Measurements from ENCODE around the gene SPOP.

The SPOP gene

DNA sequence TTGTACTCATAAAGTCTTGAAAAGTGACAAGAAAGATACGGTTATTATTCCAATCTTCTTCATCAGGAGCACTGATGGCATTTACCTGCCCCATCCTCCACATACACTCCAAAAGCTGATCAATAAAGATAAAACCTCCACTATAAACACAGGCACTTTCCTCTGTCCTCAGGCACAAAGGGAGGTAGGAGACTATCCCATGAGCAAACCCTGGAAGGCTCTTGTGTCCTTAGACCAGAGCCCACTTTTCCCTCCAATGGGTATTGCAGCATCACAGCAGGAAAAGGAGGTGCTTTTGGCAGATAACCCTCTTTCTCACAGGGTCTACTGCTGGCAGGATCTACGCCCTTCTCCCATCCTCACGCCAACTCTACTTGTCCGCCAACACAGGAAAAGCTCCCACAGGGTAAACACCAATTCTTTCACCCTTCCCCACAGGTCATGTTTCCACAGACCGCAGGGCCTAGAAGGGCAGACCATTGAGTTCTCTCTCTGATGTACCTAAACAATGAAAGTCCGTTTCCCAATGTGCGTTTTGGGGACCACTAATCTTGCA lies 73.5 kb downstream of the SPOP start:
- ChIA-PET POLR2A (no interaction called here), CTCF (interaction anchor here (1.2 kb wide), 2 partner anchors 14 to 46 kb away, joined by 3 read pairs; no protein-coding TSS in a partner anchor)
- Histone ChIP-seq H3K36me3 (ENCODE audit: control insufficient read depth in 2 of 2, insufficient read depth in 1 of 2, low read length in 2 of 2) (peaks cover 36 to 91% of the 10 kb centered on the region in 2 experiments), H3K9me3 (ENCODE audit: control insufficient read depth, insufficient read depth, low read depth, low read length) (no peaks in the 10 kb centered on the region), H3K4me1 (ENCODE audit: control insufficient read depth, insufficient read depth, low read length) (no peaks in the 10 kb centered on the region), H3K4me3 (ENCODE audit: low read depth, low read length) (no peak overlapping the region), H3K27ac (ENCODE audit: extremely low read depth, low read depth, low read length) (no peak overlapping the region)
- no peak for TF ChIP-seq ZNF560 (tag by site-specific recombination; IDR thresholded peaks at IDR 0.05; ENCODE audit: borderline replicate concordance)
- TF ChIP-seq ZNF529 (tag by site-specific recombination; IDR thresholded peaks at IDR 0.05; ENCODE audit: insufficient replicate concordance), result no peak
- TF ChIP-seq, protein P1, sequence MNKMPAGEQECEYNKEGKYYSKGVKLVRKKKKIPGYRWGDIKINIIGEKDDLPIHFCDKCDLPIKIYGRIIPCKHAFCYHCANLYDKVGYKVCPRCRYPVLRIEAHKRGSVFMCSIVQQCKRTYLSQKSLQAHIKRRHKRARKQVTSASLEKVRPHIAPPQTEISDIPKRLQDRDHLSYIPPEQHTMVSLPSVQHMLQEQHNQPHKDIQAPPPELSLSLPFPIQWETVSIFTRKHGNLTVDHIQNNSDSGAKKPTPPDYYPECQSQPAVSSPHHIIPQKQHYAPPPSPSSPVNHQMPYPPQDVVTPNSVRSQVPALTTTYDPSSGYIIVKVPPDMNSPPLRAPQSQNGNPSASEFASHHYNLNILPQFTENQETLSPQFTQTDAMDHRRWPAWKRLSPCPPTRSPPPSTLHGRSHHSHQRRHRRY (tag by site-specific recombination; IDR thresholded peaks at IDR 0.05), result no peak
- TF ChIP-seq ZNF785 (tag by site-specific recombination; IDR thresholded peaks at IDR 0.05), result no peak
- TF ChIP-seq BCL11A (tag by site-specific recombination; IDR thresholded peaks at IDR 0.05; ENCODE audit: low read depth), result no peak
- TF ChIP-seq ZNF394 (tag by site-specific recombination; IDR thresholded peaks at IDR 0.05; ENCODE audit: borderline replicate concordance), result no peak
- TF ChIP-seq ZBTB1 (tag by site-specific recombination; IDR thresholded peaks at IDR 0.05), result no peak
- TF ChIP-seq ZNF354C (tag by site-specific recombination; IDR thresholded peaks at IDR 0.05; ENCODE audit: borderline replicate concordance, low read depth), result no peak
- TF ChIP-seq ZNF19 (tag by site-specific recombination; IDR thresholded peaks at IDR 0.05; ENCODE audit: low read depth), result no peak
- no peak for TF ChIP-seq ZNF514 (tag by site-specific recombination; IDR thresholded peaks at IDR 0.05)
- TF ChIP-seq SCRT1 (tag by site-specific recombination; IDR thresholded peaks at IDR 0.05; ENCODE audit: borderline replicate concordance), result no peak
- TF ChIP-seq ZNF664 (tag by site-specific recombination; IDR thresholded peaks at IDR 0.05), result no peak
- no peak for TF ChIP-seq ZNF221 (tag by site-specific recombination; IDR thresholded peaks at IDR 0.05; ENCODE audit: borderline replicate concordance)
- no peak for TF ChIP-seq ZBTB20 (tag by site-specific recombination; IDR thresholded peaks at IDR 0.05)
- TF ChIP-seq ZNF843 (tag by site-specific recombination; IDR thresholded peaks at IDR 0.05), result no peak
- TF ChIP-seq ZNF48 (tag by site-specific recombination; IDR thresholded peaks at IDR 0.05), result no peak
- no peak for TF ChIP-seq ZNF501 (tag by site-specific recombination; IDR thresholded peaks at IDR 0.05)
- TF ChIP-seq, protein P2, sequence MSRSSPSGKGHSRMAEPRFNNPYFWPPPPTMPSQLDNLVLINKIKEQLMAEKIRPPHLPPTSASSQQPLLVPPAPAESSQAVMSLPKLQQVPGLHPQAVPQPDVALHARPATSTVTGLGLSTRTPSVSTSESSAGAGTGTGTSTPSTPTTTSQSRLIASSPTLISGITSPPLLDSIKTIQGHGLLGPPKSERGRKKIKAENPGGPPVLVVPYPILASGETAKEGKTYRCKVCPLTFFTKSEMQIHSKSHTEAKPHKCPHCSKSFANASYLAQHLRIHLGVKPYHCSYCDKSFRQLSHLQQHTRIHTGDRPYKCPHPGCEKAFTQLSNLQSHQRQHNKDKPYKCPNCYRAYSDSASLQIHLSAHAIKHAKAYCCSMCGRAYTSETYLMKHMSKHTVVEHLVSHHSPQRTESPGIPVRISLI (tag by site-specific recombination; IDR thresholded peaks at IDR 0.05), result no peak
- TF ChIP-seq GLI2 (tag by site-specific recombination; IDR thresholded peaks at IDR 0.05; ENCODE audit: borderline replicate concordance, low read depth), result no peak
- TF ChIP-seq, protein P3, sequence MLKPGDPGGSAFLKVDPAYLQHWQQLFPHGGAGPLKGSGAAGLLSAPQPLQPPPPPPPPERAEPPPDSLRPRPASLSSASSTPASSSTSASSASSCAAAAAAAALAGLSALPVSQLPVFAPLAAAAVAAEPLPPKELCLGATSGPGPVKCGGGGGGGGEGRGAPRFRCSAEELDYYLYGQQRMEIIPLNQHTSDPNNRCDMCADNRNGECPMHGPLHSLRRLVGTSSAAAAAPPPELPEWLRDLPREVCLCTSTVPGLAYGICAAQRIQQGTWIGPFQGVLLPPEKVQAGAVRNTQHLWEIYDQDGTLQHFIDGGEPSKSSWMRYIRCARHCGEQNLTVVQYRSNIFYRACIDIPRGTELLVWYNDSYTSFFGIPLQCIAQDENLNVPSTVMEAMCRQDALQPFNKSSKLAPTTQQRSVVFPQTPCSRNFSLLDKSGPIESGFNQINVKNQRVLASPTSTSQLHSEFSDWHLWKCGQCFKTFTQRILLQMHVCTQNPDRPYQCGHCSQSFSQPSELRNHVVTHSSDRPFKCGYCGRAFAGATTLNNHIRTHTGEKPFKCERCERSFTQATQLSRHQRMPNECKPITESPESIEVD (tag by site-specific recombination; IDR thresholded peaks at IDR 0.05), result no peak

DNA sequence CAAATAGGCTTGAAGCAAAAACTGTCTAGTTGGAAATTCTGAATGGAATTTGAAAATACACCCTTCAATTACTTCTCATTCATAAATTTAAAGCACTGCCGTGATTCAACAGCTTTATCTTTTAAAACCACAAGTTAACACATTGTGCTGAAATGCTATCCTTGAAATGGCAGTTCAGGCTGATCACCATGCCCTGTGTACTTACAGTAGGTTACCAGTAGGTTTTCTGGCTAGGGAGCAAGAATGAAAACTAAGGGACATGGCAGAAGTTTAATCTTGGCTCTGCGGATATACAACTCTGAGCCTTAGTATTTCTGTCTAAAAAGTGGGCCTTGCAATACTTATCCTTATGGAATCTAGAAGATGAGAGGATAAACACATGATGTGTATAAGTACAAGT lies 74.2 kb downstream of the SPOP start:
- ChIA-PET POLR2A (no interaction called here), CTCF (interaction anchor here (0.8 to 1.5 kb wide), 6 partner anchors 10 to 45 kb away, joined by 3 to 8 read pairs (median 3); no protein-coding TSS in a partner anchor)
- Histone ChIP-seq H3K36me3 (ENCODE audit: control insufficient read depth in 2 of 2, insufficient read depth in 1 of 2, low read length in 2 of 2) (peaks cover 32 to 89% of the 10 kb centered on the region in 2 experiments), H3K4me3 (ENCODE audit: low read depth, low read length) (no peak overlapping the region), H3K27ac (ENCODE audit: extremely low read depth, low read depth, low read length) (no peak overlapping the region), H3K9me3 (ENCODE audit: control insufficient read depth, insufficient read depth, low read depth, low read length) (no peaks in the 10 kb centered on the region), H3K4me1 (ENCODE audit: control insufficient read depth, insufficient read depth, low read length) (no peaks in the 10 kb centered on the region)
- no peak for TF ChIP-seq ZNF37A (tag by site-specific recombination; IDR thresholded peaks at IDR 0.05)
- TF ChIP-seq SCRT1 (tag by site-specific recombination; IDR thresholded peaks at IDR 0.05; ENCODE audit: borderline replicate concordance), result no peak
- no peak for TF ChIP-seq ZNF404 (tag by site-specific recombination; IDR thresholded peaks at IDR 0.05)
- no peak for TF ChIP-seq ZNF549 (tag by site-specific recombination; IDR thresholded peaks at IDR 0.05)
- TF ChIP-seq, protein P4, sequence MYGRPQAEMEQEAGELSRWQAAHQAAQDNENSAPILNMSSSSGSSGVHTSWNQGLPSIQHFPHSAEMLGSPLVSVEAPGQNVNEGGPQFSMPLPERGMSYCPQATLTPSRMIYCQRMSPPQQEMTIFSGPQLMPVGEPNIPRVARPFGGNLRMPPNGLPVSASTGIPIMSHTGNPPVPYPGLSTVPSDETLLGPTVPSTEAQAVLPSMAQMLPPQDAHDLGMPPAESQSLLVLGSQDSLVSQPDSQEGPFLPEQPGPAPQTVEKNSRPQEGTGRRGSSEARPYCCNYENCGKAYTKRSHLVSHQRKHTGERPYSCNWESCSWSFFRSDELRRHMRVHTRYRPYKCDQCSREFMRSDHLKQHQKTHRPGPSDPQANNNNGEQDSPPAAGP (tag by site-specific recombination; IDR thresholded peaks at IDR 0.05), result no peak
- no peak for TF ChIP-seq GLI4 (tag by site-specific recombination; IDR thresholded peaks at IDR 0.05)
